Tibial nerve (tissue), 3 donors: ENCODE measurements around the gene ARL2.

Experiments used
- CTCF ChIP-seq, 5 experiments: fragments of 200-600 bp in 3 of 5; fragments of 450-650 bp in 2 of 5; sonication (generic) in 3 of 5; IDR thresholded peaks; one replicate each; pipeline ENCODE4 v1.5.1; 2016 to 2019; ENCODE audit warnings: antibody characterized with exemption in 5 of 5, mild to moderate bottlenecking in 3 of 5, moderate library complexity in 2 of 5
- POLR2A ChIP-seq, 2 donors: fragments of 450-650 bp; IDR thresholded peaks; one replicate each; pipeline ENCODE4 v1.6.1; 2017; ENCODE audit warnings: antibody characterized with exemption in 2 of 2, mild to moderate bottlenecking in 2 of 2, moderate library complexity in 2 of 2

- TF ChIP-seq CTCF (IDR thresholded peaks at IDR 0.05) (no peak), POLR2A (IDR thresholded peaks at IDR 0.05) (no peak)
Measured at GRCh38 chr11:65035579-65035978, 21.6 kb downstream of the ARL2 start.
